IMR-90 (cell line): ENCODE results near the gene DVL2. TPM values are rescaled to one million over a fixed set of nuclear protein-coding genes. Genes with fewer than 3 reads are reported as not detected.

Experiments used
- ATAC-seq: fragments of 200-7000 bp; cut with Tn5 transposase; 2 replicates; pipeline ENCODE4 v1.9.1; 2020; ENCODE audit warnings: low read depth, mild to moderate bottlenecking, moderate library complexity
- BruUV-seq: library from RNA; stranded (reverse); fragments of 400-500 nt; replicated peaks from 2 replicates; lab custom pipeline; 2021; lab: Mats Ljungman, UMichigan
- CTCF ChIA-PET: fragments of 300-600 bp; formaldehyde crosslinking; extraction: SDS; loops from one replicate; lab custom pipeline; 2021; ENCODE audit warnings: antibody characterized with exemption; lab: Yijun Ruan, JAX
- POLR2A ChIA-PET: fragments of 300-600 bp; sonication (Branson Sonifier 250); formaldehyde crosslinking; loops from one replicate; lab custom pipeline; 2022; ENCODE audit warnings: antibody characterized with exemption; ENCODE audit not compliant: unreplicated experiment; lab: Charles Lee
- DNase-seq: peaks from one replicate; pipeline ENCODE4 v3.0.0; 2013
- H2AFZ ChIP-seq: replicated peaks from 2 replicates; pipeline ENCODE3; 2013; ENCODE audit warnings: low read length, mild to moderate bottlenecking; ENCODE audit not compliant: poor library complexity
- H2AK5ac ChIP-seq: 2 replicates; pipeline ENCODE4 v1.6.1; 2013; ENCODE audit warnings: low read depth, low read length, inconsistent platforms
- H2AK9ac ChIP-seq: replicated peaks from 2 replicates; pipeline ENCODE3; 2013; ENCODE audit warnings: mild to moderate bottlenecking, low read depth, low read length, moderate library complexity; ENCODE audit not compliant: poor library complexity
- H2BK120ac ChIP-seq: 2 replicates; pipeline ENCODE4 v1.6.1; 2013; ENCODE audit warnings: low read depth, low read length, inconsistent platforms
- H2BK15ac ChIP-seq: 3 replicates; pipeline ENCODE4 v1.6.1; 2013; ENCODE audit warnings: low read depth, low read length, inconsistent platforms
- H2BK20ac ChIP-seq: 2 replicates; pipeline ENCODE4 v1.6.1; 2013; ENCODE audit warnings: low read depth, mild to moderate bottlenecking, inconsistent platforms, low read length, moderate library complexity
- H2BK5ac ChIP-seq: 2 replicates; pipeline ENCODE4 v1.6.1; 2013; ENCODE audit warnings: mild to moderate bottlenecking, low read depth, low read length, inconsistent platforms; ENCODE audit not compliant: poor library complexity, severe bottlenecking
- H3K14ac ChIP-seq: replicated peaks from 2 replicates; pipeline ENCODE4 v1.6.1; 2013; ENCODE audit warnings: low read depth, low read length, inconsistent platforms
- H3K18ac ChIP-seq: 2 replicates; pipeline ENCODE4 v1.6.1; 2013; ENCODE audit warnings: low read depth, low read length, control low read depth
- H3K23ac ChIP-seq: 2 replicates; pipeline ENCODE4 v1.6.1; 2013; ENCODE audit warnings: low read depth, low read length, inconsistent platforms
- H3K27ac ChIP-seq: 2 replicates; pipeline ENCODE4 v1.5.1; 2013; ENCODE audit warnings: mild to moderate bottlenecking, control low read depth, low read length; ENCODE audit not compliant: insufficient read depth
- H3K27me3 ChIP-seq: 2 replicates; pipeline ENCODE4 v1.6.1; 2013; ENCODE audit warnings: low read length; ENCODE audit not compliant: control insufficient read depth, insufficient read depth
- H3K36me3 ChIP-seq: 2 replicates; pipeline ENCODE4 v1.6.1; 2013; ENCODE audit warnings: low read length, mixed read lengths; ENCODE audit not compliant: control insufficient read depth, insufficient read depth
- H3K4ac ChIP-seq: 2 replicates; pipeline ENCODE4 v1.6.1; 2013; ENCODE audit warnings: low read depth, low read length, inconsistent platforms
- H3K4me1 ChIP-seq: 2 replicates; pipeline ENCODE4 v1.6.1; 2013; ENCODE audit warnings: low read length, mixed read lengths; ENCODE audit not compliant: control insufficient read depth, insufficient read depth
- H3K4me2 ChIP-seq: 2 replicates; pipeline ENCODE4 v1.6.1; 2013; ENCODE audit warnings: low read depth, mild to moderate bottlenecking, control low read depth, low read length, moderate library complexity
- H3K4me3 ChIP-seq: 2 replicates; pipeline ENCODE4 v1.5.1; 2013; ENCODE audit warnings: low read depth, mild to moderate bottlenecking, control low read depth, low read length, moderate library complexity; ENCODE audit not compliant: insufficient read depth
- H3K56ac ChIP-seq: 2 replicates; pipeline ENCODE4 v1.6.1; 2013; ENCODE audit warnings: low read length, inconsistent platforms; ENCODE audit not compliant: insufficient read depth; ENCODE audit errors: extremely low read depth
- H3K79me1 ChIP-seq, 2 experiments: 2 replicates each; pipeline ENCODE4 v1.6.1; 2013; ENCODE audit warnings: low read length in 2 of 2, inconsistent platforms in 1 of 2, low read depth in 1 of 2
- H3K9ac ChIP-seq: 2 replicates; pipeline ENCODE4 v1.6.1; 2013; ENCODE audit warnings: low read depth, low read length, control low read depth
- H3K9me1 ChIP-seq: 2 replicates; pipeline ENCODE4 v1.6.1; 2013; ENCODE audit warnings: low read length, inconsistent platforms; ENCODE audit not compliant: insufficient read depth
- H3K9me3 ChIP-seq: 2 replicates; pipeline ENCODE4 v1.6.1; 2013; ENCODE audit warnings: low read length; ENCODE audit not compliant: control insufficient read depth, insufficient read depth
- H4K20me1 ChIP-seq: 2 replicates; pipeline ENCODE4 v1.6.1; 2013; ENCODE audit warnings: low read length, inconsistent platforms; ENCODE audit not compliant: insufficient read depth
- H4K5ac ChIP-seq: 2 replicates; pipeline ENCODE4 v1.6.1; 2013; ENCODE audit warnings: mild to moderate bottlenecking, low read depth, low read length, control low read depth
- H4K8ac ChIP-seq, 2 experiments: 2 replicates each; pipeline ENCODE4 v1.6.1; 2013; ENCODE audit warnings: low read depth in 2 of 2, low read length in 2 of 2, control low read depth in 1 of 2, inconsistent platforms in 1 of 2
- H4K91ac ChIP-seq: 2 replicates; pipeline ENCODE4 v1.6.1; 2013; ENCODE audit warnings: low read depth, low read length, inconsistent platforms; ENCODE audit not compliant: insufficient read depth
- CEBPB ChIP-seq: IDR thresholded peaks from 2 replicates; pipeline ENCODE4 v1.6.1; 2012; ENCODE audit warnings: low read depth, low read length, improper control_type of control experiment
- CHD1 ChIP-seq: IDR thresholded peaks from 2 replicates; pipeline ENCODE4 v1.6.1; 2012; ENCODE audit warnings: low read depth, low read length, improper control_type of control experiment
- CTCF ChIP-seq: conservative IDR thresholded peaks from 2 replicates; pipeline ENCODE4 v1.5.1; 2012; ENCODE audit warnings: mild to moderate bottlenecking, low read depth, low read length, improper control_type of control experiment
- FOS ChIP-seq: fragments of 150-350 bp; IDR thresholded peaks from 2 replicates; pipeline ENCODE4 v1.6.1; 2016; ENCODE audit warnings: low read depth, low read length
- MAZ ChIP-seq: IDR thresholded peaks from 2 replicates; pipeline ENCODE4 v1.6.1; 2012; ENCODE audit warnings: low read depth, mild to moderate bottlenecking, low read length, improper control_type of control experiment, moderate library complexity, borderline replicate concordance
- NFE2L2 ChIP-seq: fragments of 150-350 bp; IDR thresholded peaks from 2 replicates; pipeline ENCODE4 v1.6.1; 2016; ENCODE audit warnings: low read depth, mild to moderate bottlenecking, low read length
- RAD21 ChIP-seq: IDR thresholded peaks from 2 replicates; pipeline ENCODE4 v1.6.1; 2012; ENCODE audit warnings: low read length, improper control_type of control experiment
- SMC3 ChIP-seq: fragments of 150-350 bp; IDR thresholded peaks from 2 replicates; pipeline ENCODE4 v1.6.1; 2016; ENCODE audit warnings: low read depth, mild to moderate bottlenecking, antibody characterized with exemption, low read length, moderate library complexity
- USF2 ChIP-seq: fragments of 150-350 bp; IDR thresholded peaks from 2 replicates; pipeline ENCODE4 v1.6.1; 2017; ENCODE audit warnings: mild to moderate bottlenecking, antibody characterized with exemption, low read length, low read depth
- WGBS, 2 experiments: methylation state at CpG; one replicate each; pipeline versions ENCODE4 v1.1.5 to v1.1.7; 2013; ENCODE audit warnings: missing lambda C conversion rate in 2 of 2; ENCODE audit not compliant: insufficient read length in 1 of 2; ENCODE audit errors: extremely low coverage in 2 of 2; 5-methylcytosine and 5-hydroxymethylcytosine counted together
- dilution Hi-C: fragments of 300-500 bp; cut with HindIII; formaldehyde crosslinking; loops from one replicate; pipeline ENCODE4 v1.14.3; 2018; ENCODE audit warnings: low sequenced_read_pairs; ENCODE audit not compliant: unreplicated experiment
- in situ Hi-C: fragments of 300-500 bp; cut with MboI; formaldehyde crosslinking; loops from 3 replicates; pipeline ENCODE4 v1.14.3; 2019; ENCODE audit warnings: low sequenced_read_pairs, inconsistent platforms, mixed read lengths
- intact Hi-C: fragments of 100-400 bp; cut with micrococcal nuclease; formaldehyde crosslinking; loops from 2 replicates; pipeline ENCODE4 v1.10.0; 2022
- polyA plus RNA-seq, 3 experiments: library from polyadenylated mRNA; depleted of rRNA; stranded (reverse); fragments of >200 nt; gene quantifications; 2 replicates each; pipeline ENCODE4 v1.2.3, GENCODE V29; 2012; ENCODE audit warnings: low replicate concordance in 1 of 3
- total RNA-seq: library from RNA; depleted of rRNA; stranded (reverse); fragments of >200 nt; gene quantifications from 2 replicates; pipeline ENCODE4 v1.2.3, GENCODE V29; 2012

Gene DVL2
- total and polyA plus RNA-seq, 2 of the 4 experiments (the other 2 are of a cell fraction) = 11.8 to 21.3 TPM

- H2BK20ac ChIP-seq = no peak overlapping the region
- H2BK5ac ChIP-seq = no peak overlapping the region
- peaks cover 68% of the 10 kb centered on the region for H4K20me1 ChIP-seq
- 0 out of 2 replicates have a peak overlapping the region, but pooled peaks have one; percentile 12 for H3K4ac ChIP-seq
- ATAC-seq (no peak), DNase-seq (peak; percentile 73)
- H4K8ac ChIP-seq = no peak overlapping the region; a peak in 1 of 4 replicates
- H3K4me3 ChIP-seq = peak overlapping the region; percentile 40
- no peak overlapping the region for H4K5ac ChIP-seq
- in situ Hi-C loops (no loop called here), intact Hi-C loops (no loop called here), dilution Hi-C loops (no loop called here)
- POLR2A ChIA-PET = interaction anchor here (1.1 kb wide), 1 partner anchor 10 kb away, joined by 3 read pairs; no protein-coding TSS in a partner anchor
- H2AFZ ChIP-seq = peak overlapping the region; percentile 73
- no TSS peak for BruUV-seq
- peak overlapping the region; percentile 52 for H2AK9ac ChIP-seq
- TF ChIP-seq CEBPB (peak; percentile 71), USF2 (no peak), CHD1 (0 out of 2 replicates have a peak, but pooled peaks have one; percentile 17), RAD21 (peak; percentile 29; the same call in 1 of the 2 replicates), FOS (no peak), NFE2L2 (no peak), SMC3 (peak; percentile 44), CTCF (peak; percentile 45), MAZ (no peak)
- 4% methylated on average over 4 of the region's 15 CpGs; no CpG with 5 or more reads in 1 of the 2 experiments for WGBS, 2 experiments
- peak overlapping the region; percentile 88 for H3K4me2 ChIP-seq
- no peak overlapping the region for H4K91ac ChIP-seq
- peaks cover 17% of the 10 kb centered on the region for H3K4me1 ChIP-seq
- H2BK15ac ChIP-seq = no peak overlapping the region
- H3K56ac ChIP-seq = no peak overlapping the region
- no peaks in the 10 kb centered on the region for H3K9me3 ChIP-seq
- no peak overlapping the region for H2BK120ac ChIP-seq
- H3K27me3 ChIP-seq = no peaks in the 10 kb centered on the region
- H3K9ac ChIP-seq = no peak overlapping the region
- peak overlapping the region; percentile 63; the same call in 1 of the 2 replicates for H2AK5ac ChIP-seq
- H3K27ac ChIP-seq = no peak overlapping the region
- peaks cover 15% of the 10 kb centered on the region for H3K9me1 ChIP-seq
- H3K79me1 ChIP-seq = peaks cover 4 to 79% of the 10 kb centered on the region in 2 experiments; a peak in 3 of 4 replicates
- no peak overlapping the region for H3K14ac ChIP-seq
- no peak overlapping the region for H3K18ac ChIP-seq
- peak overlapping the region; percentile 8; the same call in 1 of the 2 replicates for H3K23ac ChIP-seq
- no peaks in the 10 kb centered on the region for H3K36me3 ChIP-seq
- CTCF ChIA-PET = interaction anchor here (1.1 kb wide), 1 partner anchor 169 kb away, joined by 6 read pairs; no protein-coding TSS in a partner anchor
Observed at GRCh38 chr17:7213895-7214299, 20.4 kb downstream of the DVL2 start.
